ENCODE results near the gene CNGA1.

CNGA1 gene

DNA sequence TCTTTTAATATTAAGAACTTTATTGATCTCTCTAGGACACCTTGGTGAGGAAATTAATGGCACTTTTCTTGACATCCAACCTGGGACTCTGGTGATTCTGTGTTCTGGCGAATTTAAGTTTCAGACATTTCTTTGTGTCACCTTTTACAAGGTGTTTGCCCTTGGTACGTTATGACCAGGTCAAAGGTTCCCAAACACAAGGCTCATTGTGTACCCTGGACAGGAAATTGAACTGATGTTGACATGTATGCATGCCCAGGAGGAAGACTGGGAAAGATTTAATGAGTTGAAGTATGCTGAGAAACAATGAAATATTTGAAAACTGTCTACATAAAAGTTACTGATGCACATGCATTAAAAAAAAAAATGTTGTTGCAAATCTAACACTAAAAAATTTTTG, 22.2 kb upstream of the CNGA1 start:
- ChIA-PET CTCF (interaction anchor here (0.6 kb wide), 1 partner anchor 39 kb away, joined by 3 read pairs; no protein-coding TSS in a partner anchor), POLR2A (no interaction called here)
- no peak overlapping the region for H3K27ac ChIP-seq (ENCODE audit: extremely low read depth, low read depth, low read length)

DNA sequence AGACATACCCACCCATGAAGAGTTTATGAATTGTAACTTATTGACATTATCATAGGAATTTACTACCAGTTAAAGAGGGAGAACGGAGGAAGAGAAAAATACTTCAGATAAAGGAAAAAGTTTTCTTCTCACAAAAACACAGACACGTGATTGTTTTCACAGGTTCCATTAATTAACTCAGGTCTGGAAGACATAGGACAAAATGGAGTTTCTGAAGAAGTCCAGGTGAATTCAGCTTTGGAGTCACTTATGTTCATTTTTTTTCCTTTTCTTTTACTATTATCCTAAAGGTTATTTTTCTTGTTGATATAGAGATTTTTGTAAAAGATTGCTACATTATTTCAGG, 20.6 kb upstream of the CNGA1 start:
- Histone ChIP-seq H3K36me3 (ENCODE audit: control insufficient read depth in 2 of 2, insufficient read depth in 1 of 2, low read length in 2 of 2) (peaks cover 0 to 24% of the 10 kb centered on the region in 2 experiments; a peak in 1 of 3 replicates), H3K9me3 (ENCODE audit: control insufficient read depth, insufficient read depth, low read depth, low read length) (no peaks in the 10 kb centered on the region), H3K27ac (ENCODE audit: extremely low read depth, low read depth, low read length) (no peak overlapping the region), H3K4me3 (ENCODE audit: low read depth, low read length) (no peak overlapping the region), H3K4me1 (ENCODE audit: control insufficient read depth, insufficient read depth, low read length) (no peaks in the 10 kb centered on the region)
- TF ChIP-seq, protein P1, sequence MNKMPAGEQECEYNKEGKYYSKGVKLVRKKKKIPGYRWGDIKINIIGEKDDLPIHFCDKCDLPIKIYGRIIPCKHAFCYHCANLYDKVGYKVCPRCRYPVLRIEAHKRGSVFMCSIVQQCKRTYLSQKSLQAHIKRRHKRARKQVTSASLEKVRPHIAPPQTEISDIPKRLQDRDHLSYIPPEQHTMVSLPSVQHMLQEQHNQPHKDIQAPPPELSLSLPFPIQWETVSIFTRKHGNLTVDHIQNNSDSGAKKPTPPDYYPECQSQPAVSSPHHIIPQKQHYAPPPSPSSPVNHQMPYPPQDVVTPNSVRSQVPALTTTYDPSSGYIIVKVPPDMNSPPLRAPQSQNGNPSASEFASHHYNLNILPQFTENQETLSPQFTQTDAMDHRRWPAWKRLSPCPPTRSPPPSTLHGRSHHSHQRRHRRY (tag by site-specific recombination; IDR thresholded peaks at IDR 0.05), result no peak
- no peak for TF ChIP-seq ZNF621 (tag by site-specific recombination; IDR thresholded peaks at IDR 0.05)
- no peak for TF ChIP-seq ZNF843 (tag by site-specific recombination; IDR thresholded peaks at IDR 0.05)
- TF ChIP-seq ZNF223 (tag by site-specific recombination; IDR thresholded peaks at IDR 0.05), result no peak
- no peak for TF ChIP-seq SP7 (tag by site-specific recombination; IDR thresholded peaks at IDR 0.05)
- TF ChIP-seq, protein P2, sequence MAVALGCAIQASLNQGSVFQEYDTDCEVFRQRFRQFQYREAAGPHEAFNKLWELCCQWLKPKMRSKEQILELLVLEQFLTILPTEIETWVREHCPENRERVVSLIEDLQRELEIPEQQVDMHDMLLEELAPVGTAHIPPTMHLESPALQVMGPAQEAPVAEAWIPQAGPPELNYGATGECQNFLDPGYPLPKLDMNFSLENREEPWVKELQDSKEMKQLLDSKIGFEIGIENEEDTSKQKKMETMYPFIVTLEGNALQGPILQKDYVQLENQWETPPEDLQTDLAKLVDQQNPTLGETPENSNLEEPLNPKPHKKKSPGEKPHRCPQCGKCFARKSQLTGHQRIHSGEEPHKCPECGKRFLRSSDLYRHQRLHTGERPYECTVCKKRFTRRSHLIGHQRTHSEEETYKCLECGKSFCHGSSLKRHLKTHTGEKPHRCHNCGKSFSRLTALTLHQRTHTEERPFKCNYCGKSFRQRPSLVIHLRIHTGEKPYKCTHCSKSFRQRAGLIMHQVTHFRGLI (tag by site-specific recombination; IDR thresholded peaks at IDR 0.05), result no peak
- TF ChIP-seq, protein P3, sequence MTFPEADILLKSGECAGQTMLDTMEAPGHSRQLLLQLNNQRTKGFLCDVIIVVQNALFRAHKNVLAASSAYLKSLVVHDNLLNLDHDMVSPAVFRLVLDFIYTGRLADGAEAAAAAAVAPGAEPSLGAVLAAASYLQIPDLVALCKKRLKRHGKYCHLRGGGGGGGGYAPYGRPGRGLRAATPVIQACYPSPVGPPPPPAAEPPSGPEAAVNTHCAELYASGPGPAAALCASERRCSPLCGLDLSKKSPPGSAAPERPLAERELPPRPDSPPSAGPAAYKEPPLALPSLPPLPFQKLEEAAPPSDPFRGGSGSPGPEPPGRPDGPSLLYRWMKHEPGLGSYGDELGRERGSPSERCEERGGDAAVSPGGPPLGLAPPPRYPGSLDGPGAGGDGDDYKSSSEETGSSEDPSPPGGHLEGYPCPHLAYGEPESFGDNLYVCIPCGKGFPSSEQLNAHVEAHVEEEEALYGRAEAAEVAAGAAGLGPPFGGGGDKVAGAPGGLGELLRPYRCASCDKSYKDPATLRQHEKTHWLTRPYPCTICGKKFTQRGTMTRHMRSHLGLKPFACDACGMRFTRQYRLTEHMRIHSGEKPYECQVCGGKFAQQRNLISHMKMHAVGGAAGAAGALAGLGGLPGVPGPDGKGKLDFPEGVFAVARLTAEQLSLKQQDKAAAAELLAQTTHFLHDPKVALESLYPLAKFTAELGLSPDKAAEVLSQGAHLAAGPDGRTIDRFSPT (tag by site-specific recombination; IDR thresholded peaks at IDR 0.05), result no peak
- no peak for TF ChIP-seq ZNF341 (tag by site-specific recombination; IDR thresholded peaks at IDR 0.05; ENCODE audit: low read depth)
- TF ChIP-seq, protein P4, sequence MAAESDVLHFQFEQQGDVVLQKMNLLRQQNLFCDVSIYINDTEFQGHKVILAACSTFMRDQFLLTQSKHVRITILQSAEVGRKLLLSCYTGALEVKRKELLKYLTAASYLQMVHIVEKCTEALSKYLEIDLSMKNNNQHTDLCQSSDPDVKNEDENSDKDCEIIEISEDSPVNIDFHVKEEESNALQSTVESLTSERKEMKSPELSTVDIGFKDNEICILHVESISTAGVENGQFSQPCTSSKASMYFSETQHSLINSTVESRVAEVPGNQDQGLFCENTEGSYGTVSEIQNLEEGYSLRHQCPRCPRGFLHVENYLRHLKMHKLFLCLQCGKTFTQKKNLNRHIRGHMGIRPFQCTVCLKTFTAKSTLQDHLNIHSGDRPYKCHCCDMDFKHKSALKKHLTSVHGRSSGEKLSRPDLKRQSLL (tag by site-specific recombination; IDR thresholded peaks at IDR 0.05), result no peak
- TF ChIP-seq, protein P5, sequence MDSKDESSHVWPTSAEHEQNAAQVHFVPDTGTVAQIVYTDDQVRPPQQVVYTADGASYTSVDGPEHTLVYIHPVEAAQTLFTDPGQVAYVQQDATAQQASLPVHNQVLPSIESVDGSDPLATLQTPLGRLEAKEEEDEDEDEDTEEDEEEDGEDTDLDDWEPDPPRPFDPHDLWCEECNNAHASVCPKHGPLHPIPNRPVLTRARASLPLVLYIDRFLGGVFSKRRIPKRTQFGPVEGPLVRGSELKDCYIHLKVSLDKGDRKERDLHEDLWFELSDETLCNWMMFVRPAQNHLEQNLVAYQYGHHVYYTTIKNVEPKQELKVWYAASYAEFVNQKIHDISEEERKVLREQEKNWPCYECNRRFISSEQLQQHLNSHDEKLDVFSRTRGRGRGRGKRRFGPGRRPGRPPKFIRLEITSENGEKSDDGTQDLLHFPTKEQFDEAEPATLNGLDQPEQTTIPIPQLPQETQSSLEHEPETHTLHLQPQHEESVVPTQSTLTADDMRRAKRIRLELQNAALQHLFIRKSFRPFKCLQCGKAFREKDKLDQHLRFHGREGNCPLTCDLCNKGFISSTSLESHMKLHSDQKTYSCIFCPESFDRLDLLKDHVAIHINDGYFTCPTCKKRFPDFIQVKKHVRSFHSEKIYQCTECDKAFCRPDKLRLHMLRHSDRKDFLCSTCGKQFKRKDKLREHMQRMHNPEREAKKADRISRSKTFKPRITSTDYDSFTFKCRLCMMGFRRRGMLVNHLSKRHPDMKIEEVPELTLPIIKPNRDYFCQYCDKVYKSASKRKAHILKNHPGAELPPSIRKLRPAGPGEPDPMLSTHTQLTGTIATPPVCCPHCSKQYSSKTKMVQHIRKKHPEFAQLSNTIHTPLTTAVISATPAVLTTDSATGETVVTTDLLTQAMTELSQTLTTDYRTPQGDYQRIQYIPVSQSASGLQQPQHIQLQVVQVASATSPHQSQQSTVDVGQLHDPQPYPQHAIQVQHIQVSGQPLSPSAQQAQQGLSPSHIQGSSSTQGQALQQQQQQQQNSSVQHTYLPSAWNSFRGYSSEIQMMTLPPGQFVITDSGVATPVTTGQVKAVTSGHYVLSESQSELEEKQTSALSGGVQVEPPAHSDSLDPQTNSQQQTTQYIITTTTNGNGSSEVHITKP (tag by site-specific recombination; IDR thresholded peaks at IDR 0.05), result no peak
- TF ChIP-seq, protein P6, sequence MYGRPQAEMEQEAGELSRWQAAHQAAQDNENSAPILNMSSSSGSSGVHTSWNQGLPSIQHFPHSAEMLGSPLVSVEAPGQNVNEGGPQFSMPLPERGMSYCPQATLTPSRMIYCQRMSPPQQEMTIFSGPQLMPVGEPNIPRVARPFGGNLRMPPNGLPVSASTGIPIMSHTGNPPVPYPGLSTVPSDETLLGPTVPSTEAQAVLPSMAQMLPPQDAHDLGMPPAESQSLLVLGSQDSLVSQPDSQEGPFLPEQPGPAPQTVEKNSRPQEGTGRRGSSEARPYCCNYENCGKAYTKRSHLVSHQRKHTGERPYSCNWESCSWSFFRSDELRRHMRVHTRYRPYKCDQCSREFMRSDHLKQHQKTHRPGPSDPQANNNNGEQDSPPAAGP (tag by site-specific recombination; IDR thresholded peaks at IDR 0.05), result no peak
- CTCF ChIA-PET, result no interaction called here
- POLR2A ChIA-PET, result no interaction called here

More for the DNA sequence above, 22.2 kb upstream of the CNGA1 start:
- no peak for TF ChIP-seq IKZF3 (tag by site-specific recombination; IDR thresholded peaks at IDR 0.05)
- TF ChIP-seq ZNF776 (tag by site-specific recombination; IDR thresholded peaks at IDR 0.05; ENCODE audit: borderline replicate concordance), result no peak
- TF ChIP-seq GLI2 (tag by site-specific recombination; IDR thresholded peaks at IDR 0.05; ENCODE audit: borderline replicate concordance, low read depth), result no peak
- TF ChIP-seq ZNF175 (tag by site-specific recombination; IDR thresholded peaks at IDR 0.05), result no peak
- TF ChIP-seq, protein P7, sequence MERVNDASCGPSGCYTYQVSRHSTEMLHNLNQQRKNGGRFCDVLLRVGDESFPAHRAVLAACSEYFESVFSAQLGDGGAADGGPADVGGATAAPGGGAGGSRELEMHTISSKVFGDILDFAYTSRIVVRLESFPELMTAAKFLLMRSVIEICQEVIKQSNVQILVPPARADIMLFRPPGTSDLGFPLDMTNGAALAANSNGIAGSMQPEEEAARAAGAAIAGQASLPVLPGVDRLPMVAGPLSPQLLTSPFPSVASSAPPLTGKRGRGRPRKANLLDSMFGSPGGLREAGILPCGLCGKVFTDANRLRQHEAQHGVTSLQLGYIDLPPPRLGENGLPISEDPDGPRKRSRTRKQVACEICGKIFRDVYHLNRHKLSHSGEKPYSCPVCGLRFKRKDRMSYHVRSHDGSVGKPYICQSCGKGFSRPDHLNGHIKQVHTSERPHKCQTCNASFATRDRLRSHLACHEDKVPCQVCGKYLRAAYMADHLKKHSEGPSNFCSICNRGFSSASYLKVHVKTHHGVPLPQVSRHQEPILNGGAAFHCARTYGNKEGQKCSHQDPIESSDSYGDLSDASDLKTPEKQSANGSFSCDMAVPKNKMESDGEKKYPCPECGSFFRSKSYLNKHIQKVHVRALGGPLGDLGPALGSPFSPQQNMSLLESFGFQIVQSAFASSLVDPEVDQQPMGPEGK (tag by site-specific recombination; IDR thresholded peaks at IDR 0.05), result no peak
- no peak for TF ChIP-seq ZNF366 (tag by site-specific recombination; conservative IDR thresholded peaks at IDR 0.05)
- TF ChIP-seq ZNF707 (tag by site-specific recombination; IDR thresholded peaks at IDR 0.05), result no peak
- H3K36me3 ChIP-seq (ENCODE audit: control insufficient read depth in 2 of 2, insufficient read depth in 1 of 2, low read length in 2 of 2), result peaks cover 0 to 19% of the 10 kb centered on the region in 2 experiments; a peak in 1 of 3 replicates
- H3K4me1 ChIP-seq (ENCODE audit: control insufficient read depth, insufficient read depth, low read length), result no peaks in the 10 kb centered on the region
- H3K4me3 ChIP-seq (ENCODE audit: low read depth, low read length), result no peak overlapping the region
- no peaks in the 10 kb centered on the region for H3K9me3 ChIP-seq (ENCODE audit: control insufficient read depth, insufficient read depth, low read depth, low read length)

Data from HEK293 (cell line).